Karpas-422 (cell line): ENCODE results near the gene POLR2A. TPM values are rescaled to one million over a fixed set of nuclear protein-coding genes. Genes with fewer than 3 reads are reported as not detected.
"Not testable (repeated sequence)": the region's sequence is repeated elsewhere in the genome, so short reads cannot be mapped to it uniquely, and the experiment has no call there.

ENCODE experiments used
- DNase-seq: peaks from one replicate; pipeline ENCODE4 v3.0.0-alpha.2; 2015
- H2AFZ ChIP-seq: fragments of 200-600 bp; sonication (generic); 2 replicates; pipeline ENCODE4 v1.6.1; 2014; ENCODE audit warnings: antibody characterized with exemption, low read length, mixed read lengths
- H3K27ac ChIP-seq: fragments of 200-600 bp; sonication (generic); 2 replicates; pipeline ENCODE4 v1.5.1; 2014; ENCODE audit warnings: mild to moderate bottlenecking, low read length, moderate library complexity
- H3K27me3 ChIP-seq: fragments of 200-600 bp; sonication (generic); 2 replicates; pipeline ENCODE4 v1.6.1; 2014; ENCODE audit warnings: low read length, mixed read lengths
- H3K36me3 ChIP-seq: fragments of 200-600 bp; sonication (generic); 2 replicates; pipeline ENCODE4 v1.6.1; 2014; ENCODE audit warnings: low read length, mixed read lengths; ENCODE audit not compliant: insufficient read depth
- H3K4me1 ChIP-seq: fragments of 200-600 bp; sonication (generic); 2 replicates; pipeline ENCODE4 v1.6.1; 2014; ENCODE audit warnings: mild to moderate bottlenecking, low read length, mixed read lengths
- H3K4me2 ChIP-seq: fragments of 200-600 bp; sonication (generic); 2 replicates; pipeline ENCODE4 v1.6.1; 2014; ENCODE audit warnings: low read length, low read depth, mild to moderate bottlenecking; ENCODE audit not compliant: poor library complexity, severe bottlenecking
- H3K4me3 ChIP-seq: fragments of 200-600 bp; sonication (generic); 2 replicates; pipeline ENCODE4 v1.5.1; 2014; ENCODE audit warnings: mild to moderate bottlenecking, antibody characterized with exemption, low read length, mixed read lengths
- H3K79me2 ChIP-seq: fragments of 200-600 bp; sonication (generic); 2 replicates; pipeline ENCODE4 v1.6.1; 2014; ENCODE audit warnings: mild to moderate bottlenecking, low read length, mixed read lengths
- H3K9ac ChIP-seq: fragments of 200-600 bp; sonication (generic); 2 replicates; pipeline ENCODE4 v1.6.0; 2014; ENCODE audit warnings: low read length
- H3K9me2 ChIP-seq: fragments of 200-600 bp; sonication (generic), shearing (Covaris generic); replicated peaks from 2 replicates; pipeline ENCODE4 v1.6.0; 2014; ENCODE audit warnings: mild to moderate bottlenecking, low read length, moderate library complexity; ENCODE audit not compliant: insufficient read depth
- H3K9me3 ChIP-seq: fragments of 300-700, 200-600 bp; sonication (generic); 2 replicates; pipeline ENCODE4 v1.6.1; 2014; ENCODE audit warnings: low read length, mixed read lengths
- H4K20me1 ChIP-seq: fragments of 200-600 bp; sonication (generic); 2 replicates; pipeline ENCODE4 v1.6.1; 2014; ENCODE audit warnings: mild to moderate bottlenecking, antibody characterized with exemption, low read length, low read depth; ENCODE audit not compliant: insufficient read depth
- total RNA-seq: library from RNA; depleted of rRNA; stranded (reverse); fragments of >200 nt; shearing (Covaris generic); gene quantifications from 2 replicates; pipeline ENCODE4 v1.2.3, GENCODE V29; 2014; ENCODE audit warnings: low replicate concordance

The POLR2A gene
- total RNA-seq, 1 experiment from 2014 or later: 78.8 TPM

DNA sequence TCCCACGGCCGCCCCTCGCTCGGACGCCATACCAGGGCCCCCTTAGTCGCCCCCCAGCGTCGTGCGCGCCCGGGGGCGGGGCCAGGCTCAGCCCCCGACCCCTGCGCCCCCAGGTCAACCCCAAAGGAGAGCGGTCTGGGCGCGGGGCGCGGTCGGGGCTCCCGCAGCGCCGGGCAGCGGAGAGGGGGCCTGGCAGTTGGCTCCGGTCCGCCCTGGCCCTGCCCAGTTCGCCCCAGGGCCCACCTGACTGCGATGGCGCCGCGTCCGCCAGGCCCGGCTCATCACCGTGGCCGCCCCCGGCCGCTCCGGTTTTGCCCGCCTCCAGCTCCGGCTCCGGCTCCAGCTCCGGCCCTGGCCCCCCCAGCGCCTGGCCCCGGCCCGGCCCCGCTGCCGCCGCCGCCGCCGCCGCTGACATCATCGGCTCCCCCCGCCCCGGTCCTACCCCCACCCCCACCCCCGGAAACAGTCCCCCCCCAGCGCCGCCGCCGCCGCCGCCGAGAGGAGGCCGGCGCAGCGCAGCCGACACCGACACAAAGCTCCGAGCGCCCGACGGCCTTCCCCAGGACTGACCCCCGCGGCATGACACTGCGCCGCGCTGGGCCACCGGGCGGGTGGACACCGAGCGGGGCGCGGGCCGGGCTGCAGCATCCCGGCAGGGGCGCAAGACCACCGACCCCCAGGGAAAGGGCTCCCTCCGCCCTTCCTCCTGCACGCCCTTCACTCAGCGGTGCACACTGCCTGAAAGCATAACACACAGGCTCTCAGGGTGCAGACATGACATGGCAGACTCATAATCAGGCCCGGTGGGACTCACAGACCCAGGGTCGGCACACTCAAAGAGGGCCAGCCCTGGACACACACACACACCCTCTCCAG lies 4.7 kb upstream of the POLR2A start, which contains the start of gene ZBTB4:
Gene ZBTB4, minus strand, starts transcription at position 419 of the 876 bp plus-strand sequence. CDS start 12,830 bp downstream, outside the sequence.
- no peak within 1 kb of the TSS for H3K27ac ChIP-seq
- peak within 1 kb of the TSS; percentile 85 for H3K4me2 ChIP-seq
- peaks cover 14% of the 10 kb centered on the region; the same call in 1 of the 2 replicates for H4K20me1 ChIP-seq
- H3K9me3 ChIP-seq: no peaks in the 10 kb centered on the region
- peak; percentile 70 for DNase-seq
- H3K36me3 ChIP-seq: no peaks in the 10 kb centered on the region
- peaks cover 7% of the 10 kb centered on the region for H3K79me2 ChIP-seq
- H3K9ac ChIP-seq: peak within 1 kb of the TSS; percentile 88
- no peaks in the 10 kb centered on the region for H3K27me3 ChIP-seq
- H2AFZ ChIP-seq: peak within 1 kb of the TSS; percentile 78
- H3K4me1 ChIP-seq: peaks cover 27% of the 10 kb centered on the region
- peak within 1 kb of the TSS; percentile 84 for H3K4me3 ChIP-seq
- H3K9me2 ChIP-seq: no peaks in the 10 kb centered on the region

GRCh38 chr17:7480089-7480384 lies 4.1 kb upstream of the POLR2A start:
- peaks cover 19% of the 10 kb centered on the region; the same call in 1 of the 2 replicates for H4K20me1 ChIP-seq
- no peak overlapping the region for H3K27ac ChIP-seq
- no peak for DNase-seq
- H3K9me3 ChIP-seq: no peaks in the 10 kb centered on the region
- H3K4me2 ChIP-seq: peak overlapping the region; percentile 85
- no peak overlapping the region; the same call in 1 of the 2 replicates for H2AFZ ChIP-seq
- H3K27me3 ChIP-seq: no peaks in the 10 kb centered on the region
- H3K9me2 ChIP-seq: no peaks in the 10 kb centered on the region
- H3K79me2 ChIP-seq: peaks cover 13% of the 10 kb centered on the region
- peaks cover 27% of the 10 kb centered on the region for H3K4me1 ChIP-seq
- H3K9ac ChIP-seq: peak overlapping the region; percentile 88
- no peaks in the 10 kb centered on the region for H3K36me3 ChIP-seq
- peak overlapping the region; percentile 61 for H3K4me3 ChIP-seq

- DNase-seq, H3K4me3 ChIP-seq, H3K4me2 ChIP-seq, H3K36me3 ChIP-seq, H3K9me2 ChIP-seq, H3K9ac ChIP-seq, H3K9me3 ChIP-seq, H3K27me3 ChIP-seq, H2AFZ ChIP-seq, H3K27ac ChIP-seq: not testable (repeated sequence)
- Histone ChIP-seq H3K79me2 (peaks cover 25% of the 10 kb centered on the region), H4K20me1 (peaks cover 28% of the 10 kb centered on the region), H3K4me1 (peaks cover 35% of the 10 kb centered on the region)
These were observed 2.9 kb upstream of the POLR2A start, which contains the start of gene SLC35G6 for GRCh38 chr17:7481275-7481674. Gene SLC35G6, plus strand, starts transcription at chr17:7481446. Its CDS starts 71 bp downstream, at chr17:7481517.

GRCh38 chr17:7481842-7482741 lies 2.1 kb upstream of the POLR2A start:
- peaks cover 43% of the 10 kb centered on the region for H3K4me1 ChIP-seq
- not testable (repeated sequence) for H2AFZ ChIP-seq, H3K27me3 ChIP-seq, H3K4me3 ChIP-seq, H3K4me2 ChIP-seq, H3K9me2 ChIP-seq, DNase-seq, H3K9me3 ChIP-seq, H3K27ac ChIP-seq, H3K9ac ChIP-seq
- H3K36me3 ChIP-seq: peaks cover 12% of the 10 kb centered on the region; the same call in 1 of the 2 replicates
- H3K79me2 ChIP-seq: peaks cover 33% of the 10 kb centered on the region
- peaks cover 34% of the 10 kb centered on the region for H4K20me1 ChIP-seq

GRCh38 chr17:7482742-7483088 lies 1.5 kb upstream of the POLR2A start:
- Histone ChIP-seq H4K20me1 (peaks cover 34% of the 10 kb centered on the region), H3K79me2 (peaks cover 39% of the 10 kb centered on the region), H3K4me3 (peak overlapping the region; percentile 100), H3K9ac (peak overlapping the region; percentile 100), H3K4me2 (peak overlapping the region; percentile 99), H3K4me1 (peaks cover 49% of the 10 kb centered on the region), H3K36me3 (peaks cover 18% of the 10 kb centered on the region; the same call in 1 of the 2 replicates)
- H3K9me3 ChIP-seq, H3K27me3 ChIP-seq, H2AFZ ChIP-seq, H3K27ac ChIP-seq, DNase-seq, H3K9me2 ChIP-seq: not testable (repeated sequence)

DNA sequence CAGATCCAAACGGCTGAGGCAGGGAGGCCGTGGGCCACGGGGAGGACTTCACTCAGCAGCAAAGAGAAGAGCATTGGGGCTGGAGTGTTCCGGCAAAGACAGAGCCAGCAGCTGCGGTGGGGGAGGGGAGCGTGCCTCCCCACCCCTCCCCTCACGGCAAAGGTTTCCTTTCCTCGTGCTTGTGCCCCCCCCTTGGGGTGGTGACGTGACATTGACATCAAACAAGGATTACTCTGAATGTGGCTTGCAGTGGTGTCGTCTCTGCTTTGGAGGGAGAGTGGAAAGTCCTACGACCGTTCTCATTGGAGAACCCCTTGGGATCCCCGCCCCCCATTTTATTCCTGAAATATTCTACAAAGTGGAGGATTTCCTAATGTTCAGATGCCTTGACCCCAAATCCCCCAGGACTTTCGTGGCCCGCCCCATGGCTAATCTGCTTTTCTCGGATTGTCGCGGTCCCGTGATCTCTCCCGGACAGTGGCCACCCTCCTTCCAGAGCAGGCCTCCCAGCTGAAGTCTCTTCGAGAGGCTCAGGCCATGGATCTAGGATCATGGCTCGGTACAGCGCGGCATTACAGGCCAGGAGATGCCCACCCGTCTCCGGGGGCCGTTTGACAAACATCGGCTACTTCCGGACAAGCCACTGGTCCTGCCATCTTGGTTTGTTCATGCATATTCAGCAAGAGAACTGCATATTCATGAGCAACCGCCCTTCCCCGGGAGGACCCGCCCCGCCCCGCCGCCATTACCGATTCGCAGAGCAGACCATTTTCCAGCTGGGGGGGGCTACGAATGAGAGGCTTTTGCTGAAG lies 705 bp upstream of the POLR2A start:
- Histone ChIP-seq H3K79me2 (peaks cover 42% of the 10 kb centered on the region), H3K27ac (peak overlapping the region; percentile 92), H3K9ac (peak overlapping the region; percentile 100), H3K4me1 (peaks cover 47% of the 10 kb centered on the region), H4K20me1 (peaks cover 30% of the 10 kb centered on the region), H3K36me3 (peaks cover 18% of the 10 kb centered on the region; the same call in 1 of the 2 replicates), H3K9me3 (no peaks in the 10 kb centered on the region), H3K27me3 (no peaks in the 10 kb centered on the region), H3K9me2 (no peaks in the 10 kb centered on the region), H3K4me3 (peak overlapping the region; percentile 100), H2AFZ (peak overlapping the region; percentile 97), H3K4me2 (peak overlapping the region; percentile 99)
- DNase-seq: peak; percentile 97

GRCh38 chr17:7484919-7485377 lies 782 bp downstream of the POLR2A start:
- H4K20me1 ChIP-seq: peaks cover 44% of the 10 kb centered on the region
- peak overlapping the region; percentile 87 for H3K9ac ChIP-seq
- H3K27ac ChIP-seq: peak overlapping the region; percentile 92
- no peak overlapping the region for H2AFZ ChIP-seq
- H3K36me3 ChIP-seq: peaks cover 30% of the 10 kb centered on the region
- H3K9me2 ChIP-seq: no peaks in the 10 kb centered on the region
- no peaks in the 10 kb centered on the region for H3K27me3 ChIP-seq
- H3K4me1 ChIP-seq: peaks cover 36% of the 10 kb centered on the region
- peaks cover 55% of the 10 kb centered on the region for H3K79me2 ChIP-seq
- H3K4me2 ChIP-seq: peak overlapping the region; percentile 99
- DNase-seq: peak; percentile 65
- H3K4me3 ChIP-seq: peak overlapping the region; percentile 100
- no peaks in the 10 kb centered on the region for H3K9me3 ChIP-seq
